Fibroblast of skin of right biceps (primary cell): ENCODE results near the gene NAA60.

ENCODE experiments used
- DNase-seq: peaks from one replicate; pipeline ENCODE4 v3.0.0-alpha.2; 2013

NAA60 gene

GRCh38 chr16:3513892-3514583 is 70.6 kb downstream of the NAA60 start:
- no peak for DNase-seq

- DNase-seq, result peak; percentile 56
These were observed 71.1 kb downstream of the NAA60 start for GRCh38 chr16:3514621-3515020.

GRCh38 chr16:3515897-3516296 is 72.4 kb downstream of the NAA60 start:
- DNase-seq, result no peak

- no peak for DNase-seq
These were observed 75.0 kb downstream of the NAA60 start for GRCh38 chr16:3518292-3518985.

GRCh38 chr16:3518986-3519348 is 75.5 kb downstream of the NAA60 start:
- DNase-seq, result no peak

GRCh38 chr16:3519581-3519980 is 76.1 kb downstream of the NAA60 start:
- no peak for DNase-seq

GRCh38 chr16:3520413-3520812 is 76.9 kb downstream of the NAA60 start:
- DNase-seq, result peak; percentile 66

GRCh38 chr16:3520841-3521240 is 77.4 kb downstream of the NAA60 start:
- peak; percentile 12 for DNase-seq

GRCh38 chr16:3523281-3523680 is 79.8 kb downstream of the NAA60 start:
- DNase-seq, result no peak

GRCh38 chr16:3525951-3526350 is 82.5 kb downstream of the NAA60 start:
- DNase-seq, result no peak

GRCh38 chr16:3527216-3527829 is 83.8 kb downstream of the NAA60 start:
- DNase-seq, result peak; percentile 44

- DNase-seq, result no peak
These were observed 84.9 kb downstream of the NAA60 start for GRCh38 chr16:3528406-3528805.

GRCh38 chr16:3529175-3529574 is 85.7 kb downstream of the NAA60 start:
- no peak for DNase-seq

GRCh38 chr16:3530371-3530914 is 87.0 kb downstream of the NAA60 start:
- DNase-seq, result no peak

GRCh38 chr16:3532741-3533140 is 89.3 kb downstream of the NAA60 start:
- DNase-seq, result no peak

GRCh38 chr16:3534126-3534525 is 90.6 kb downstream of the NAA60 start:
- DNase-seq, result no peak

GRCh38 chr16:3536271-3536731 is 92.8 kb downstream of the NAA60 start:
- peak; percentile 73 for DNase-seq
